HEK293T (cell line): ENCODE measurements around the gene MMP20.

Experiments
- CTBP1 ChIP-seq: fragments of 450-650 bp; IDR thresholded peaks from 2 replicates; pipeline ENCODE4 v1.6.1; 2016; ENCODE audit warnings: borderline replicate concordance
- NFRKB ChIP-seq: fragments of 450-650 bp; IDR thresholded peaks from 2 replicates; pipeline ENCODE4 v1.6.1; 2016; ENCODE audit warnings: mild to moderate bottlenecking, moderate library complexity

- TF ChIP-seq CTBP1: no peak
- no peak for TF ChIP-seq NFRKB
Measured at GRCh38 chr11:102575012-102575411, 50.1 kb downstream of the MMP20 start.
